ENCODE data around the gene IL20. TPM values are rescaled to one million over a fixed set of nuclear protein-coding genes. Genes with fewer than 3 reads are reported as not detected.

The IL20 gene, protein sequence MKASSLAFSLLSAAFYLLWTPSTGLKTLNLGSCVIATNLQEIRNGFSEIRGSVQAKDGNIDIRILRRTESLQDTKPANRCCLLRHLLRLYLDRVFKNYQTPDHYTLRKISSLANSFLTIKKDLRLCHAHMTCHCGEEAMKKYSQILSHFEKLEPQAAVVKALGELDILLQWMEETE
- polyA plus RNA-seq = 1 to 10 TPM in 1 of 3 donors, under 1 TPM in 1, not detected in 1; 0.67 to 1.7 TPM

GRCh38 chr1:206864939-206865671, at the start of gene IL20:
IL20 (plus strand) TSS chr1:206865623; CDS start chr1:206865853, 230 bp downstream.
- H3K27ac ChIP-seq (ENCODE audit: low read depth, low read length) = no peak within 1 kb of the TSS
- WGBS, 3 donors = 49 to 58% (median 49%) methylated on average over 19 of the region's 19 CpGs

GRCh38 chr1:206816390-206817287, 48.8 kb upstream of the IL20 start:
- no peak overlapping the region for H3K27ac ChIP-seq (ENCODE audit: low read depth, low read length)
- 61 to 68% (median 66%) methylated on average over 4 of the region's 4 CpGs for WGBS, 3 donors

GRCh38 chr1:206821493-206821892, 43.9 kb upstream of the IL20 start:
- no peak overlapping the region for H3K27ac ChIP-seq (ENCODE audit: low read depth, low read length)
- WGBS, 3 donors = 75 to 79% (median 77%) methylated on average over 4 of the region's 4 CpGs

DNA sequence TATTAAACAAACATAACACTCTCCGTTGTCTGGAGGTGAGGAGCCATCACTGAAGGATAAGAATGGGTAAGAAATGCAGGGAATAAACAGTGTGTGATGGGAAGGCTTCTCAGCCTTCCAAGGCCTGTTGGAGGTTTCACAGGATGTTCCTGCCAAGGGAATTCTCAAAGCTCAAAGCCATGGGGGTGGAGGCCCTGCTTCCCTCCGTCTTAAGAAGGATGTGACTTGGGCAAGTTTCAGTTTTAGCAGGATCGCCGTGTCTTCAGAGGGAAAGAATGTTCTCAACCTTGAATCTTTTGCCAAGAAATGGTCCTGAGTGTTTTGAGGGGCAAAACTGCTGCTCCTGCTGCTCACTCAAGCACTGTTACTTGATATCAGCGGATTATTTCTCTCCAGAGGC, 41.7 kb upstream of the IL20 start:
- 44 to 77% (median 52%) methylated on average over 5 of the region's 5 CpGs for WGBS, 3 donors
- no peak overlapping the region for H3K27ac ChIP-seq (ENCODE audit: low read depth, low read length)

DNA sequence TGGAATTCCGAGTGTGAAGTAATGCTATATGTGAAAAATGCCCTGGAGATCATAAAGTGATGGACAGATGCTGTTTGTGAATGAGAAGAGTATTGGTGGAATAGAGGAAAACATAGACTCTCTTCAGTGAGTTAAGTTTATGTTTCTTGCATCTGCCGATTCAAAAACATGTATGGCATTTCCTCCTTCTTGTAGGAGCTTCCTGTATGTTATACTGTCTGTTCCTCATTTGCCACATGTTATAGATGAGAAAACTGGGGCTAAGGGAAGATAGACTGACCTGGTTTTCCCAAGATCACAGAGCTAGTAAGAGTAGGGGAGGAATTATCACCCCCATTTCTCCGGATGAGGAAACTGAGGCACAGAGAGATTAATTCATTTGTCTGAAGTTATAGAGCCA, 41.1 kb upstream of the IL20 start:
- 58 to 84% (median 60%) methylated on average over 3 of the region's 3 CpGs for WGBS, 3 donors
- H3K27ac ChIP-seq (ENCODE audit: low read depth, low read length) = no peak overlapping the region

- WGBS, 3 donors = 38 to 67% (median 46%) methylated on average over 4 of the region's 4 CpGs
- H3K27ac ChIP-seq (ENCODE audit: low read depth, low read length) = no peak overlapping the region
Observed at GRCh38 chr1:206826394-206826793, 39.0 kb upstream of the IL20 start.

DNA sequence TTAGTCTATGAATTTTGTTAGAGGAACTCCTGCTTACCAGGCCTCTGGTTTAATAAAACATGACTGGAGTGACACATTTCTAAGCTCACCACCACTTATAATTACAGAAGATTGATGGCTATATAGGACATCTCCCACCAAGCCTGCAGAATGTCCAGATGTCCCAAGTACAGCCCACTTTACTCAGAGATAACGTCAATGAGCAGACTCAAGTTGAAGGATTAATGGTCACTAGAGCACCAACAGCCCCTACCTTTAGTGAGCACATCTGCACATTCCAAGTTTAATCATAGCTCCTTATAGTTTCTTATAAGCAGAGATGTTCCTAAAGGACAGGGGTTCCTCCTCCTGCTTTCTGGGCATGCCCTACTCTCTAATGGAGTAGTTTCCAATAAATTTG, 37.4 kb upstream of the IL20 start:
- H3K27ac ChIP-seq (ENCODE audit: low read depth, low read length) = no peak overlapping the region
- whole genome bisulfite sequencing, 3 donors = 95 to 98% (median 97%) methylated on average over 1 of the region's 1 CpG

DNA sequence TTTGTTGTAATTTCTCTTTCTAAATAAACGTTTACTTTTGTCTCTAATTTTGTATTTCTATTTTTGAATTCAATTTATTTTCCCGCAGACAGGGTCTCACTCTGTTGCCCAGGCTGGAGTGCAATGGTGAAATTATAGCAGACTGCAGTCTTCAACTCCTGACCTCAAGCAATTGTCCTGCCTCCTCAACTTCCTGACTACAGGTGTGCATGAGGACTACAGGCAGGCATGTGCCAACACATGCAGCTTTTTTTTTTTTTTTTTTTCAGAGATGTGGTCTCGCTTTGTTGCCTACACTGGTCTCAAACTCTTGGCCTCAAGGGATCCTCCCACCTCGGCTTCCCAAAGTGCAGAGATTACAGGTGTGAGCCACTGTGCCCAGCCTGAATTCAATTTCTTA, 36.7 kb upstream of the IL20 start:
- 70 to 88% (median 86%) methylated on average over 4 of the region's 4 CpGs for WGBS, 3 donors
- H3K27ac ChIP-seq (ENCODE audit: low read depth, low read length) = no peak overlapping the region

DNA sequence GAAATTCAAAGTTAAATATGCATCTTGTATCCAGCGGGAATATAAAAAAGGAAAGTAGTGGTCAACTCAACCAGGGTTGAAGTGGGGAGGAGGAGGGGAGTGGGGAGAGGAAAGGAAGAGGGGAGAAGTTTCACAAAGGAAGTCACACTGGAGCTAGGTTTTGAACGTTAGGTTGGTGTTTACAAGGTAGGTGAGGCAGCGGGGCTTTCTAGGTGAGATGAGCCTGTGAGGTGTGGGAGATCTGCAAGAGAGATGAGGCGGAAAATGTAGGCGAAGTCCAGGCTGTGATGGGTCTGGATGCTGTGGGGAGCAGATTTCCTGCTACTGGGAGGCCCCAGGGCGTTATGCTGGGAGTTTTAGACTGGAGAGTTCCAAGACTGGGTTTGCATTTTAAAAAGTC, 36.1 kb upstream of the IL20 start:
- 71 to 81% (median 77%) methylated on average over 6 of the region's 6 CpGs for WGBS, 3 donors
- no peak overlapping the region for H3K27ac ChIP-seq (ENCODE audit: low read depth, low read length)

DNA sequence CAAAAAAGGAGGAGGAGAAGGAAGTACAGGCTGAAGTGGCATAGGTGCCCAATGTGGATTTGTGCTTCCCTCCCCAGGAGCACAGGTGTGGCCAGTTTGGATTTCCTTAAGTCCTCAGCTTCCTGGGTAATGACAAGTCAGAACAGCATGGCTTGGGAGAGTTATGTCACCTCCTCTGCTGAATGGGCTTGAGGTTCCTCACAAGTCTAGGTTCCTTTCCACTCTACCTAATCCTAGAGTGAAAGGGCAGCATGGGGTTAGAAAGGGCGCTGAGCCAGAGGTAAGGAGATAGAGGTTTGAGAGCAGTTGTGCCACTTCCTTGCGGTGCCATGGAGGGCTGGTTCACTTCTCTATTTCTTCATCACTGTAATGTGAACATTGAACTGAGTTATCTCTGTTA, 35.5 kb upstream of the IL20 start:
- WGBS, 3 donors = 64 to 90% (median 67%) methylated on average over 2 of the region's 2 CpGs
- H3K27ac ChIP-seq (ENCODE audit: low read depth, low read length) = no peak overlapping the region

DNA sequence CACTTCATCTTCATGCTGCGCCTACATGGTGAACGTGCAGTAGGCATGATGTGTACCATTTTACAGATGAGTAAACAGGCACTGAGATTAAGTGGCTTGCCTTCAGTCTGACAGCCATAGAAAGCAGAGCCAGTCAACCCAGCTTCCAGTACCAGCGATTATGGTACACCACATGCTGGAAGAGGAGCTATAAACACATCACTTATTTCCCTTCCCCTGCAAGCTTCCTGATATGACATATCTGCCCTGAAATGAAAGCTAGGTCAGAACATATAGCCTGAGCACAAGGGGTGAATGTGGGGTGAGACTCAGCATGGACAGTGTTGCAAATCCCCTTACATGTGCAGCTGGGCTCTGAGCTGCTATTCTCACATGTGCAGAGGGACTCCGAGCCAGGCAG, 33.8 kb upstream of the IL20 start:
- WGBS, 3 donors = 81 to 92% (median 83%) methylated on average over 4 of the region's 4 CpGs
- H3K27ac ChIP-seq (ENCODE audit: low read depth, low read length) = no peak overlapping the region

DNA sequence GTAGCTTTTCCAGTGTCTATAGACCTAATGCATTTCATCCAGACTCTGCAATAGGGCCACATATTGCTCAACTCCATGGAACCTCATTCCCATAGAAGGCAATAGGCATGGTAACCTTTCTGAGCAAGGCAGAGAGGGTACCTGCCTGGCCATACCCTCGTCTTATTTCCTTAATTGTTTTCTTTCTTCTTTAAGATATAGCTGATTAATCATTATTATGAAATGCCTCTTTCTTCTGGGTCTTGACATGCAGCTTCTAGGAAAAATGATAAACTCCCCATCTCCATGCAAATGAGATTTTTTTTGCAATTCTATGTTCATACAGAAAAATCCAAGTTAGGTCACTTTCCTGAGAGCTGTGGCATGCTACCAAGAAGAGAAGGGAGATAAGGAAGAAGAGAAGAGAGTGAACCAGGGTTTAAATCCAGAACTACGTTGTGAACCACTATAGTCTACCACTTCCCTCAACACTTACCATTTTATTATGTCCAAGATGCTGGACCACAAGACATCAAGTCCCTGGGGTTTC, 33.0 kb upstream of the IL20 start:
- WGBS, 3 donors = 40 to 61% (median 56%) methylated on average over 2 of the region's 2 CpGs
- H3K27ac ChIP-seq (ENCODE audit: low read depth, low read length) = no peak overlapping the region

DNA sequence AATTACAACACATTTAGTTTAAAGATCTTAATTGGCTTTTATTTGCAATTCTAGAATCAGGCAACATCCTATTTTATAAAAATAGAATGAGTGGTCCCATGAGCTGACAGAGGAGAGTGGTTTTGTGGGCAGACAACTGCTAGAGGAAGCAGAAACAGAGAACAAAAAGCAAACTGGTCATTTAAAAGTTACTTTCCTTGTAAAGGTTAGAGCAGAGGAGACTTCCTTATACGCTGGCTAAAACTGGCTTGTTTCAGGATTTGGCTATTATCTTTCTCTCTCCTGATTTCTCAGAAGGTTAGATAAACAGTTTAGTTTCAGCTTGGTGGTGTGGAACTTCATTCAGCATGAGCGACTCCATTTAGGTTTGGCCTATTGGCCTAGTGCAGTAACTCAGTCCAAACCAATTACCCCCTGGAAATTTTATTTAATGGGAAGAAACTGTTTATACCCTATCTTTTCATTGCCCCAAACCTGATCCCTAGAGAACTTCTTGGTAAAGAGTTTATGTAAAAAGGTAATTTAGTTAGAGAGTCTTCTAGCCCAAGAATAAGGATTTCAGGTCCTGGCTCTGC, 32.2 kb upstream of the IL20 start:
- WGBS, 3 donors = 63 to 78% (median 69%) methylated on average over 2 of the region's 2 CpGs
- H3K27ac ChIP-seq (ENCODE audit: low read depth, low read length) = no peak overlapping the region

- WGBS, 3 donors = 65 to 76% (median 74%) methylated on average over 2 of the region's 2 CpGs
- no peak overlapping the region for H3K27ac ChIP-seq (ENCODE audit: low read depth, low read length)
Observed at GRCh38 chr1:206833801-206834200, 31.6 kb upstream of the IL20 start.

DNA sequence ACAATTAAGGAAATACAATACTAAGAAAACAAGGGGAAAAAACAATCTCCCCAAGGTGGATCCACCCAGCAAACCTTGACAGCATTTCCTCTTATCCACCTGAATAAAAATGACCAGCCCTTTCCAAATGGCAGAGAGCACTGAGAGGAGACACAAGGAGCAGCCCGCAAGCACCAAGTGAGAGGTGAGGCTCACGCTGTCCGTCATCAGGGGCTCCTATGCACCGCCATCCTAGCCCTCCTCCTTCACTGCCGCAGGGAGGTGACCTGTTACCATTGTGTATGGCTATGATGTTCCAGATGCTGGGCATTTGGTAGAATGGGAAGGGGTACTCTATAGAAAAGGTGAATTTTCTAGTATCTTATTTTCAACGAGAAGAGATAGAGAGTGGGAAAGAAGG, 31.2 kb upstream of the IL20 start:
- no peak overlapping the region for H3K27ac ChIP-seq (ENCODE audit: low read depth, low read length)
- WGBS, 3 donors = 86 to 90% (median 90%) methylated on average over 6 of the region's 6 CpGs

- WGBS, 3 donors = 33 to 79% (median 40%) methylated on average over 3 of the region's 3 CpGs
- H3K27ac ChIP-seq (ENCODE audit: low read depth, low read length) = no peak overlapping the region
Observed at GRCh38 chr1:206834711-206835110, 30.7 kb upstream of the IL20 start.

- WGBS, 3 donors = 55 to 65% (median 60%) methylated on average over 3 of the region's 3 CpGs
- no peak overlapping the region for H3K27ac ChIP-seq (ENCODE audit: low read depth, low read length)
Observed at GRCh38 chr1:206835186-206835585, 30.2 kb upstream of the IL20 start.

- 77 to 88% (median 80%) methylated on average over 2 of the region's 2 CpGs for WGBS, 3 donors
- no peak overlapping the region for H3K27ac ChIP-seq (ENCODE audit: low read depth, low read length)
Observed at GRCh38 chr1:206836111-206836510, 29.3 kb upstream of the IL20 start.

All from adipose tissue (tissue), 3 donors.